ENCODE results near the gene TGM5.
"Not testable (repeated sequence)": the region's sequence is repeated elsewhere in the genome, so short reads cannot be mapped to it uniquely, and the experiment has no call there.

TGM5 gene

GRCh38 chr15:43292375-43293078, 25.8 kb upstream of the TGM5 start:
- H3K18ac ChIP-seq (ENCODE audit: low read depth in 1 of 2, low read length in 2 of 2) = no peak overlapping the region
- H4K91ac ChIP-seq (ENCODE audit: low read length) = no peak overlapping the region
- H3K4ac ChIP-seq (ENCODE audit: low read depth in 1 of 2, low read length in 2 of 2) = no peak overlapping the region
- no peaks in the 10 kb centered on the region for H3K36me3 ChIP-seq (ENCODE audit: control insufficient read depth in 1 of 2, insufficient read depth in 2 of 2, low read depth in 1 of 2, low read length in 2 of 2)
- no peak overlapping the region for H3K4me2 ChIP-seq (ENCODE audit: low read length, poor library complexity, severe bottlenecking)
- no peaks in the 10 kb centered on the region for H3K79me1 ChIP-seq (replicated peaks; ENCODE audit: low read length, poor library complexity, severe bottlenecking)
- no peaks in the 10 kb centered on the region for H3K4me1 ChIP-seq (ENCODE audit: control insufficient read depth, insufficient read depth, low read depth, low read length)
- no peak overlapping the region for H3K9ac ChIP-seq (ENCODE audit: low read length)
- 88% methylated on average over 12 of the region's 12 CpGs for WGBS
- H2BK120ac ChIP-seq (ENCODE audit: low read depth, low read length) = no peak overlapping the region
- H3K27ac ChIP-seq (ENCODE audit: low read length, poor library complexity, severe bottlenecking) = no peak overlapping the region
- no peak overlapping the region for H2BK5ac ChIP-seq (ENCODE audit: low read depth, low read length, poor library complexity, severe bottlenecking)
- H2AFZ ChIP-seq (ENCODE audit: low read depth, low read length) = no peak overlapping the region
- peaks cover 32 to 52% of the 10 kb centered on the region in 2 experiments for H3K27me3 ChIP-seq (ENCODE audit: control insufficient read depth in 1 of 2, insufficient read depth in 1 of 2, low read length in 2 of 2)
- H2BK15ac ChIP-seq (ENCODE audit: low read depth, poor library complexity, severe bottlenecking) = no peak overlapping the region
- H3K14ac ChIP-seq (ENCODE audit: low read length in 2 of 2) = no peak overlapping the region
- H2AK5ac ChIP-seq (ENCODE audit: low read length, severe bottlenecking) = no peak overlapping the region
- H3K23ac ChIP-seq (ENCODE audit: low read length in 2 of 2) = no peak overlapping the region
- DNase-seq = no peak
- no peak overlapping the region for H2BK12ac ChIP-seq (ENCODE audit: low read length in 2 of 2)
- no peak overlapping the region for H4K8ac ChIP-seq (ENCODE audit: low read length)
- H3K9me3 ChIP-seq (ENCODE audit: control insufficient read depth, low read length) = no peaks in the 10 kb centered on the region
- no peak overlapping the region for H3K4me3 ChIP-seq (ENCODE audit: insufficient read depth in 1 of 2, low read depth in 1 of 2, low read length in 2 of 2)

DNA sequence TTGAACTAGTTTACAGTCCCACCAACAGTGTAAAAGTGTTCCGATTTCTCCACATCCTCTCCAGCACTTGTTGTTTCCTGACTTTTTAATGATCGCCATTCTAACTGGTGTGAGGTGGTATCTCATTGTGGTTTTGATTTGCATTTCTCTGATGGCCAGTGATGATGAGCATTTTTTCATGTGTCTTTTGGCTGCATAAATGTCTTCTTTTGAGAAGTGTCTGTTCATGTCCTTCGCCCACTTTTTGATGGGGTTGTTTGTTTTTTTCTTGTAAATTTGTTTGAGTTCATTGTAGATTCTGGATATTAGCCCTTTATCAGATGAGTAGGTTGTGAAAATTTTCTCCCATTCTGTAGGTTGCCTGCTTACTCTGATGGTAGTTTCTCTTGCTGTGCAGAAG, 22.9 kb upstream of the TGM5 start:
- H3K36me3 ChIP-seq (ENCODE audit: control insufficient read depth in 1 of 2, insufficient read depth in 2 of 2, low read depth in 1 of 2, low read length in 2 of 2); H3K14ac ChIP-seq (ENCODE audit: low read length in 2 of 2); H2BK5ac ChIP-seq (ENCODE audit: low read depth, low read length, poor library complexity, severe bottlenecking); H3K23ac ChIP-seq (ENCODE audit: low read length in 2 of 2); H2BK15ac ChIP-seq (ENCODE audit: low read depth, poor library complexity, severe bottlenecking); H2BK120ac ChIP-seq (ENCODE audit: low read depth, low read length); H2AK5ac ChIP-seq (ENCODE audit: low read length, severe bottlenecking); H3K4me2 ChIP-seq (ENCODE audit: low read length, poor library complexity, severe bottlenecking); H3K4ac ChIP-seq (ENCODE audit: low read depth in 1 of 2, low read length in 2 of 2); H2BK12ac ChIP-seq (ENCODE audit: low read length in 2 of 2); H3K4me3 ChIP-seq (ENCODE audit: insufficient read depth in 1 of 2, low read depth in 1 of 2, low read length in 2 of 2); H3K79me1 ChIP-seq (replicated peaks; ENCODE audit: low read length, poor library complexity, severe bottlenecking); H4K91ac ChIP-seq (ENCODE audit: low read length); H3K4me1 ChIP-seq (ENCODE audit: control insufficient read depth, insufficient read depth, low read depth, low read length); H2AFZ ChIP-seq (ENCODE audit: low read depth, low read length); H3K9me3 ChIP-seq (ENCODE audit: control insufficient read depth, low read length); H3K18ac ChIP-seq (ENCODE audit: low read depth in 1 of 2, low read length in 2 of 2); H3K9ac ChIP-seq (ENCODE audit: low read length); H4K8ac ChIP-seq (ENCODE audit: low read length); H3K27ac ChIP-seq (ENCODE audit: low read length, poor library complexity, severe bottlenecking); DNase-seq: not testable (repeated sequence)
- no CpG with 5 or more reads among the region's 3 CpGs for WGBS
- H3K27me3 ChIP-seq (ENCODE audit: control insufficient read depth in 1 of 2, insufficient read depth in 1 of 2, low read length in 2 of 2) = peaks cover 48 to 64% of the 10 kb centered on the region in 2 experiments

DNA sequence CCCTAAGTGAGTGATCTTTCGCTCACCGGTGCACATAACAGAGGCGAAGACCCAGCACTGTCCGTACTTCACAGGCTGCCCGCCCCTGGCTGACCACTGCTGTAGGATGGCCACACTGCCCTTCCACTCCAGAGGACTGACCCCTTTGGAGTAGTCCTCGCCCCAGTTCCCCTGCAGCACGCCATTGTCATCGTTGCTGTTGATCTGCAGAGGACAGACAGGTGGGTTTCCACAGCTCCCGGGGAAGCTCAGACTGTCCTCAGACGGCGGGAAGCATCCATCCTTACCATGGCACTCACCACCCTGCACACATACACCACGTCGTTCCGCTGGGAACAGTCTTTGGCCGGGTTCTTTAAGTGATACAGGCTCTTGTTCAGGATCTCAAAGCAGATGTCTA, 20.5 kb upstream of the TGM5 start:
- no peak overlapping the region for H3K18ac ChIP-seq (ENCODE audit: low read depth in 1 of 2, low read length in 2 of 2)
- no peak overlapping the region for H2BK12ac ChIP-seq (ENCODE audit: low read length in 2 of 2)
- H3K27me3 ChIP-seq (ENCODE audit: control insufficient read depth in 1 of 2, insufficient read depth in 1 of 2, low read length in 2 of 2) = peaks cover 30 to 49% of the 10 kb centered on the region in 2 experiments
- H2BK120ac ChIP-seq (ENCODE audit: low read depth, low read length) = no peak overlapping the region
- no peak overlapping the region for H3K4me2 ChIP-seq (ENCODE audit: low read length, poor library complexity, severe bottlenecking)
- H3K14ac ChIP-seq (ENCODE audit: low read length in 2 of 2) = no peak overlapping the region
- no peaks in the 10 kb centered on the region for H3K9me3 ChIP-seq (ENCODE audit: control insufficient read depth, low read length)
- no peak for DNase-seq
- no peak overlapping the region for H3K4ac ChIP-seq (ENCODE audit: low read depth in 1 of 2, low read length in 2 of 2)
- no peaks in the 10 kb centered on the region for H3K79me1 ChIP-seq (replicated peaks; ENCODE audit: low read length, poor library complexity, severe bottlenecking)
- H2AK5ac ChIP-seq (ENCODE audit: low read length, severe bottlenecking) = no peak overlapping the region
- no peak overlapping the region for H3K4me3 ChIP-seq (ENCODE audit: insufficient read depth in 1 of 2, low read depth in 1 of 2, low read length in 2 of 2)
- H3K9ac ChIP-seq (ENCODE audit: low read length) = no peak overlapping the region
- 71% methylated on average over 15 of the region's 15 CpGs for WGBS
- H3K36me3 ChIP-seq (ENCODE audit: control insufficient read depth in 1 of 2, insufficient read depth in 2 of 2, low read depth in 1 of 2, low read length in 2 of 2) = no peaks in the 10 kb centered on the region
- H2BK5ac ChIP-seq (ENCODE audit: low read depth, low read length, poor library complexity, severe bottlenecking) = no peak overlapping the region
- no peaks in the 10 kb centered on the region for H3K4me1 ChIP-seq (ENCODE audit: control insufficient read depth, insufficient read depth, low read depth, low read length)
- no peak overlapping the region for H3K23ac ChIP-seq (ENCODE audit: low read length in 2 of 2)
- no peak overlapping the region for H2BK15ac ChIP-seq (ENCODE audit: low read depth, poor library complexity, severe bottlenecking)
- H2AFZ ChIP-seq (ENCODE audit: low read depth, low read length) = no peak overlapping the region
- H4K8ac ChIP-seq (ENCODE audit: low read length) = no peak overlapping the region
- no peak overlapping the region for H3K27ac ChIP-seq (ENCODE audit: low read length, poor library complexity, severe bottlenecking)
- no peak overlapping the region for H4K91ac ChIP-seq (ENCODE audit: low read length)

GRCh38 chr15:43286074-43286473, 19.3 kb upstream of the TGM5 start:
- Histone ChIP-seq H3K27me3 (ENCODE audit: control insufficient read depth in 1 of 2, insufficient read depth in 1 of 2, low read length in 2 of 2) (peaks cover 31 to 48% of the 10 kb centered on the region in 2 experiments), H4K91ac (ENCODE audit: low read length) (no peak overlapping the region), H3K9ac (ENCODE audit: low read length) (no peak overlapping the region), H2BK15ac (ENCODE audit: low read depth, poor library complexity, severe bottlenecking) (no peak overlapping the region), H2BK120ac (ENCODE audit: low read depth, low read length) (no peak overlapping the region), H3K23ac (ENCODE audit: low read length in 2 of 2) (no peak overlapping the region), H3K27ac (ENCODE audit: low read length, poor library complexity, severe bottlenecking) (no peak overlapping the region), H3K18ac (ENCODE audit: low read depth in 1 of 2, low read length in 2 of 2) (no peak overlapping the region), H2AFZ (ENCODE audit: low read depth, low read length) (no peak overlapping the region), H3K4ac (ENCODE audit: low read depth in 1 of 2, low read length in 2 of 2) (no peak overlapping the region), H3K9me3 (ENCODE audit: control insufficient read depth, low read length) (no peaks in the 10 kb centered on the region), H3K4me3 (ENCODE audit: insufficient read depth in 1 of 2, low read depth in 1 of 2, low read length in 2 of 2) (no peak overlapping the region), H3K4me2 (ENCODE audit: low read length, poor library complexity, severe bottlenecking) (no peak overlapping the region), H3K36me3 (ENCODE audit: control insufficient read depth in 1 of 2, insufficient read depth in 2 of 2, low read depth in 1 of 2, low read length in 2 of 2) (no peaks in the 10 kb centered on the region), H3K79me1 (replicated peaks; ENCODE audit: low read length, poor library complexity, severe bottlenecking) (no peaks in the 10 kb centered on the region), H3K4me1 (ENCODE audit: control insufficient read depth, insufficient read depth, low read depth, low read length) (no peaks in the 10 kb centered on the region), H4K8ac (ENCODE audit: low read length) (no peak overlapping the region), H2BK12ac (ENCODE audit: low read length in 2 of 2) (no peak overlapping the region), H2BK5ac (ENCODE audit: low read depth, low read length, poor library complexity, severe bottlenecking) (no peak overlapping the region), H2AK5ac (ENCODE audit: low read length, severe bottlenecking) (no peak overlapping the region), H3K14ac (ENCODE audit: low read length in 2 of 2) (no peak overlapping the region)
- DNase-seq = no peak
- WGBS = 59% methylated on average over 5 of the region's 7 CpGs
